SK-N-SH (cell line): ENCODE data around the gene GADL1. TPM values are rescaled to one million over a fixed set of nuclear protein-coding genes. Genes with fewer than 3 reads are reported as not detected.

ENCODE experiments used
- CTCF ChIA-PET: fragments of 300-600, 350-600 bp; formaldehyde crosslinking; extraction: SDS; loops from one replicate; lab custom pipeline; 2021; lab: Yijun Ruan, JAX
- POLR2A ChIA-PET: fragments of 350-600 bp; sonication (Branson Sonifier 250); formaldehyde crosslinking; extraction: SDS; loops from one replicate; lab custom pipeline; 2020; ENCODE audit warnings: antibody characterized with exemption, inconsistent platforms; lab: Yijun Ruan, JAX
- DNase-seq: peaks from one replicate; pipeline ENCODE4 v3.0.0; 2012
- H2AFZ ChIP-seq: fragments of 200-600 bp; sonication (generic); 2 replicates; pipeline ENCODE4 v1.8.1; 2016; ENCODE audit warnings: antibody characterized with exemption, mild to moderate bottlenecking, low read depth
- H3F3A ChIP-seq: fragments of 200-600 bp; sonication (generic); replicated peaks from 2 replicates; pipeline ENCODE3; 2016; ENCODE audit warnings: antibody characterized with exemption, mild to moderate bottlenecking; ENCODE audit not compliant: insufficient read depth
- H3K27ac ChIP-seq, 2 experiments: fragments of 200-500 bp in 1 of 2; fragments of 200-600 bp in 1 of 2; sonication (Bioruptor generic) in 1 of 2; sonication (generic), shearing (Covaris generic) in 1 of 2; 2 replicates each; pipeline versions ENCODE4 v1.5.1 to v1.6.1; 2014 to 2016; ENCODE audit warnings: low read depth in 2 of 2, inconsistent platforms in 1 of 2, low read length in 1 of 2, mild to moderate bottlenecking in 1 of 2, mixed read lengths in 1 of 2
- H3K27me3 ChIP-seq: fragments of 200-600 bp; sonication (generic), shearing (Covaris generic); 2 replicates; pipeline ENCODE4 v1.6.1; 2016; ENCODE audit warnings: mixed run types; ENCODE audit not compliant: insufficient read depth
- H3K36me3 ChIP-seq, 2 experiments: fragments of 200-500 bp in 1 of 2; fragments of 200-600 bp in 1 of 2; sonication (Bioruptor generic) in 1 of 2; sonication (generic) in 1 of 2; replicated peaks in 1 of 2; 2 replicates each; pipeline versions ENCODE3 to v1.5.1; 2014 to 2016; ENCODE audit warnings: low read length in 1 of 2, mild to moderate bottlenecking in 1 of 2; ENCODE audit not compliant: insufficient read depth in 2 of 2, control insufficient read depth in 1 of 2
- H3K4me1 ChIP-seq, 2 experiments: fragments of 200-500 bp in 1 of 2; fragments of 200-600 bp in 1 of 2; sonication (Bioruptor generic) in 1 of 2; sonication (generic), shearing (Covaris generic) in 1 of 2; 2 replicates each; pipeline versions ENCODE4 v1.5.1 to v1.6.1; 2014 to 2016; ENCODE audit warnings: low read depth in 1 of 2, low read length in 1 of 2, mixed run types in 1 of 2; ENCODE audit not compliant: insufficient read depth in 2 of 2, control insufficient read depth in 1 of 2
- H3K4me2 ChIP-seq: fragments of 200-600 bp; sonication (generic), shearing (Covaris generic); 2 replicates; pipeline ENCODE4 v1.6.1; 2017; ENCODE audit warnings: mixed run types
- H3K4me3 ChIP-seq, 2 experiments: fragments of 200-500 bp in 1 of 2; fragments of 200-600 bp in 1 of 2; sonication (Bioruptor generic) in 1 of 2; sonication (generic), shearing (Covaris generic) in 1 of 2; 2 replicates each; pipeline versions ENCODE4 v1.5.1 to v1.8.1; 2014 to 2016; ENCODE audit warnings: low read depth in 2 of 2, inconsistent platforms in 1 of 2, low read length in 1 of 2, mild to moderate bottlenecking in 1 of 2, mixed read lengths in 1 of 2, moderate library complexity in 1 of 2
- H3K79me2 ChIP-seq: fragments of 200-600 bp; sonication (generic); 2 replicates; pipeline ENCODE4 v1.8.1; 2017; ENCODE audit warnings: mild to moderate bottlenecking; ENCODE audit not compliant: insufficient read depth
- H3K9ac ChIP-seq: fragments of 200-600 bp; sonication (generic); 2 replicates; pipeline ENCODE4 v1.6.1; 2017; ENCODE audit warnings: mixed run types
- H3K9me2 ChIP-seq: fragments of 200-600 bp; sonication (generic); 2 replicates; pipeline ENCODE4 v1.6.1; 2017; ENCODE audit warnings: mixed run types
- H3K9me3 ChIP-seq: fragments of 200-600 bp; sonication (generic); 2 replicates; pipeline ENCODE4 v1.6.1; 2017; ENCODE audit warnings: mixed run types, mild to moderate bottlenecking, moderate library complexity
- H4K20me1 ChIP-seq: fragments of 200-600 bp; sonication (generic); 2 replicates; pipeline ENCODE4 v1.6.1; 2017; ENCODE audit warnings: mild to moderate bottlenecking, mixed run types; ENCODE audit not compliant: insufficient read depth
- ELF1 ChIP-seq: IDR thresholded peaks from 2 replicates; pipeline ENCODE4 v1.4.0; 2012
- EP300 ChIP-seq, 2 experiments: IDR thresholded peaks; 2 replicates each; pipeline versions ENCODE4 v1.4.0 to v1.6.1; 2012; ENCODE audit warnings: borderline replicate concordance in 1 of 2, low read depth in 1 of 2, low read length in 1 of 2
- EZH2phosphoT487 ChIP-seq: fragments of 200-600 bp; sonication (generic); IDR thresholded peaks from 2 replicates; pipeline ENCODE4 v1.6.1; 2017; ENCODE audit warnings: low read depth, mixed run types, mild to moderate bottlenecking, antibody characterized with exemption, moderate library complexity, borderline replicate concordance
- FOXJ3 ChIP-seq: sonication (generic); formaldehyde crosslinking; IDR thresholded peaks from 2 replicates; pipeline ENCODE4 v1.5.1; 2020; ENCODE audit warnings: mild to moderate bottlenecking, missing genetic modification reagents
- GATA2 ChIP-seq: sonication (generic); formaldehyde crosslinking; IDR thresholded peaks from 2 replicates; pipeline ENCODE4 v1.5.0; 2020; ENCODE audit warnings: mild to moderate bottlenecking, missing genetic modification reagents
- JUND ChIP-seq: IDR thresholded peaks from 2 replicates; pipeline ENCODE4 v1.4.0; 2012
- MEF2A ChIP-seq: IDR thresholded peaks from 2 replicates; pipeline ENCODE4 v1.4.0; 2012; ENCODE audit warnings: low read depth, borderline replicate concordance
- MXI1 ChIP-seq: IDR thresholded peaks from 2 replicates; pipeline ENCODE4 v1.6.1; 2012; ENCODE audit warnings: mild to moderate bottlenecking, low read depth, low read length, improper control_type of control experiment
- NRF1 ChIP-seq: IDR thresholded peaks from 2 replicates; pipeline ENCODE4 v1.6.1; 2012; ENCODE audit warnings: low read depth, mild to moderate bottlenecking, low read length
- POLR2AphosphoS5 ChIP-seq: IDR thresholded peaks from 2 replicates; pipeline ENCODE4 v1.6.1; 2012; ENCODE audit warnings: low read depth, low read length
- RCOR1 ChIP-seq: fragments of 150-350 bp; IDR thresholded peaks from 2 replicates; pipeline ENCODE4 v1.6.1; 2017; ENCODE audit warnings: antibody characterized with exemption, low read length
- SIN3A ChIP-seq: IDR thresholded peaks from 2 replicates; pipeline ENCODE4 v1.6.1; 2012; ENCODE audit warnings: low read depth, mild to moderate bottlenecking, low read length, moderate library complexity, borderline replicate concordance
- SMC3 ChIP-seq: IDR thresholded peaks from 2 replicates; pipeline ENCODE4 v1.6.1; 2012; ENCODE audit warnings: low read depth, low read length, improper control_type of control experiment
- TAF1 ChIP-seq: IDR thresholded peaks from 2 replicates; pipeline ENCODE4 v1.6.1; 2012; ENCODE audit warnings: low read depth, mild to moderate bottlenecking, low read length, moderate library complexity, borderline replicate concordance
- TEAD4 ChIP-seq: IDR thresholded peaks from 2 replicates; pipeline ENCODE4 v1.4.0; 2012; ENCODE audit warnings: mild to moderate bottlenecking, borderline replicate concordance; ENCODE audit not compliant: insufficient read depth
- YY1 ChIP-seq: IDR thresholded peaks from 2 replicates; pipeline ENCODE4 v1.4.0; 2012; ENCODE audit warnings: low read depth, mild to moderate bottlenecking
- WGBS: methylation state at CpG from one replicate; pipeline ENCODE4 v1.1.6; 2017; ENCODE audit warnings: low lambda C conversion rate; 5-methylcytosine and 5-hydroxymethylcytosine counted together
- polyA plus RNA-seq, 3 experiments: library from polyadenylated mRNA; depleted of rRNA; stranded (reverse); fragments of >200 nt; gene quantifications; 2 replicates each; pipeline ENCODE4 v1.2.3, GENCODE V29; 2012
- TF ChIP-seq, protein P1 (sequence below): IDR thresholded peaks from 2 replicates; pipeline ENCODE4 v1.4.0; 2012; ENCODE audit warnings: low read depth
- TF ChIP-seq, protein P2 (sequence below): fragments of 150-350 bp; IDR thresholded peaks from 2 replicates; pipeline ENCODE4 v1.6.1; 2016; ENCODE audit warnings: mild to moderate bottlenecking, low read depth, low read length
- TF ChIP-seq, protein P3 (sequence below): IDR thresholded peaks from 2 replicates; pipeline ENCODE4 v1.4.0; 2012; ENCODE audit warnings: low read depth, borderline replicate concordance
- TF ChIP-seq, protein P4 (sequence below): fragments of 200-600 bp; sonication (generic); IDR thresholded peaks from 2 replicates; pipeline ENCODE4 v1.6.1; 2017; ENCODE audit warnings: antibody characterized with exemption, mild to moderate bottlenecking, moderate library complexity
- TF ChIP-seq, protein P5 (sequence below): fragments of 150-350 bp; IDR thresholded peaks from 2 replicates; pipeline ENCODE4 v1.6.1; 2017; ENCODE audit warnings: antibody characterized with exemption, low read length, low read depth, borderline replicate concordance
- TF ChIP-seq, protein P6 (sequence below): IDR thresholded peaks from 2 replicates; pipeline ENCODE4; 2012

Gene GADL1
- polyA plus RNA-seq, 1 of the 3 experiments (the other 2 are of a cell fraction) = not detected

DNA sequence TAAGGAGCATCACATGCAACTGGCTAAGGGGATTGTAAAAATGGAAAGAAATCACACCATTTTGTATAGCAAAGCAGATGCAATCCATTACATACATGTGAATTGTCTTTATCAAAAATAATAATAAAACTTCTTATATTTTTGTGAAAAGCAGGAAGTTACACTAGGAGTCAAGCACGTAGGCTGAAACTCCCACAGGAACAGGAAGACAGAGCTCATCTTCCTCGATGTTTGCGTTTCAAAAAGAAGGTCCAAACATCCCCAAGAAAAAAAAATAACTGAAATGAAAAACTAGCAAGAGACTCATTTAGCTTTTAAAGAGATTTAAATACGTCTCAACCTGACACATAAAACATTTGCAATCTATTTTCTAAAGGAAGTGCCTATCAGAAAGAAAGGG, 181.5 kb downstream of the GADL1 start:
- no peak for DNase-seq
- Histone ChIP-seq H4K20me1 (no peaks in the 10 kb centered on the region), H3K4me2 (no peak overlapping the region), H2AFZ (no peak overlapping the region), H3K27me3 (no peaks in the 10 kb centered on the region), H3K27ac (no peak overlapping the region), H3K4me3 (no peak overlapping the region), H3K4me1 (no peaks in the 10 kb centered on the region), H3K9me3 (no peaks in the 10 kb centered on the region), H3F3A (no peaks in the 10 kb centered on the region), H3K79me2 (no peaks in the 10 kb centered on the region), H3K9me2 (no peaks in the 10 kb centered on the region), H3K36me3 (no peaks in the 10 kb centered on the region), H3K9ac (no peak overlapping the region)
- TF ChIP-seq, protein P1, sequence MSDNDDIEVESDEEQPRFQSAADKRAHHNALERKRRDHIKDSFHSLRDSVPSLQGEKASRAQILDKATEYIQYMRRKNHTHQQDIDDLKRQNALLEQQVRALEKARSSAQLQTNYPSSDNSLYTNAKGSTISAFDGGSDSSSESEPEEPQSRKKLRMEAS = no peak
- TF ChIP-seq EP300 (IDR thresholded peaks at IDR 0.05; ENCODE audit: borderline replicate concordance in 1 of 2, low read depth in 1 of 2, low read length in 1 of 2) (no peak), EZH2phosphoT487 (no peak), MEF2A (no peak), RCOR1 (no peak), NRF1 (no peak), ELF1 (no peak), MXI1 (no peak), GATA2 (CRISPR knock-in tag) (no peak), TEAD4 (no peak), JUND (no peak)
- TF ChIP-seq, protein P2, sequence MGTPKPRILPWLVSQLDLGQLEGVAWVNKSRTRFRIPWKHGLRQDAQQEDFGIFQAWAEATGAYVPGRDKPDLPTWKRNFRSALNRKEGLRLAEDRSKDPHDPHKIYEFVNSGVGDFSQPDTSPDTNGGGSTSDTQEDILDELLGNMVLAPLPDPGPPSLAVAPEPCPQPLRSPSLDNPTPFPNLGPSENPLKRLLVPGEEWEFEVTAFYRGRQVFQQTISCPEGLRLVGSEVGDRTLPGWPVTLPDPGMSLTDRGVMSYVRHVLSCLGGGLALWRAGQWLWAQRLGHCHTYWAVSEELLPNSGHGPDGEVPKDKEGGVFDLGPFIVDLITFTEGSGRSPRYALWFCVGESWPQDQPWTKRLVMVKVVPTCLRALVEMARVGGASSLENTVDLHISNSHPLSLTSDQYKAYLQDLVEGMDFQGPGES = no peak
- TF ChIP-seq, protein P3, sequence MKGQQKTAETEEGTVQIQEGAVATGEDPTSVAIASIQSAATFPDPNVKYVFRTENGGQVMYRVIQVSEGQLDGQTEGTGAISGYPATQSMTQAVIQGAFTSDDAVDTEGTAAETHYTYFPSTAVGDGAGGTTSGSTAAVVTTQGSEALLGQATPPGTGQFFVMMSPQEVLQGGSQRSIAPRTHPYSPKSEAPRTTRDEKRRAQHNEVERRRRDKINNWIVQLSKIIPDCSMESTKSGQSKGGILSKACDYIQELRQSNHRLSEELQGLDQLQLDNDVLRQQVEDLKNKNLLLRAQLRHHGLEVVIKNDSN = no peak
- ChIA-PET CTCF (interaction anchor here (0.6 to 0.9 kb wide), 2 partner anchors 20 to 122 kb away, joined by 3 read pairs; no protein-coding TSS in a partner anchor), POLR2A (no interaction called here)
- 96% methylated on average over 4 of the region's 4 CpGs for WGBS

DNA sequence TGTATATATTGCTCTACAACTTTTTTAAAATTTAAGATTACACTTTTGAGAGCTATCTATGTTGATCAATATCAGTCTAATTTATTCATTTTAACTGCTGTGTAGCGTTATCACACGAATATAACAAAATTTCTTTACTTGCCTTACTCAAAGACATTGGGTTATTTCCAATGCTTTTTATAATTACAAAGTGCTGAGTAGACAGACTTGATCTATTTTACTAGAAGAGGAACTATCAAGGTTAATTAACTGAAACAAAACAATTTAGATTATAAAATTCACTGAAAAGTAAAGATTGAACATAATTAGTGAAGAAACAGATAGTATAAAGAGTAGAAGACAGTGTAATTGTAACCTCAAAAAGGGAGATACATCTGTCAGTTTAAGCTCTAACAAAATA, 182.6 kb downstream of the GADL1 start:
- no peaks in the 10 kb centered on the region for H3K4me1 ChIP-seq
- CTCF ChIA-PET = interaction anchor here (1.0 to 1.1 kb wide), 2 partner anchors 11 to 18 kb away, joined by 3 read pairs; no protein-coding TSS in a partner anchor
- no peak for TF ChIP-seq SMC3
- TF ChIP-seq RCOR1 = no peak
- TF ChIP-seq FOXJ3 = no peak
- TF ChIP-seq, protein P4, sequence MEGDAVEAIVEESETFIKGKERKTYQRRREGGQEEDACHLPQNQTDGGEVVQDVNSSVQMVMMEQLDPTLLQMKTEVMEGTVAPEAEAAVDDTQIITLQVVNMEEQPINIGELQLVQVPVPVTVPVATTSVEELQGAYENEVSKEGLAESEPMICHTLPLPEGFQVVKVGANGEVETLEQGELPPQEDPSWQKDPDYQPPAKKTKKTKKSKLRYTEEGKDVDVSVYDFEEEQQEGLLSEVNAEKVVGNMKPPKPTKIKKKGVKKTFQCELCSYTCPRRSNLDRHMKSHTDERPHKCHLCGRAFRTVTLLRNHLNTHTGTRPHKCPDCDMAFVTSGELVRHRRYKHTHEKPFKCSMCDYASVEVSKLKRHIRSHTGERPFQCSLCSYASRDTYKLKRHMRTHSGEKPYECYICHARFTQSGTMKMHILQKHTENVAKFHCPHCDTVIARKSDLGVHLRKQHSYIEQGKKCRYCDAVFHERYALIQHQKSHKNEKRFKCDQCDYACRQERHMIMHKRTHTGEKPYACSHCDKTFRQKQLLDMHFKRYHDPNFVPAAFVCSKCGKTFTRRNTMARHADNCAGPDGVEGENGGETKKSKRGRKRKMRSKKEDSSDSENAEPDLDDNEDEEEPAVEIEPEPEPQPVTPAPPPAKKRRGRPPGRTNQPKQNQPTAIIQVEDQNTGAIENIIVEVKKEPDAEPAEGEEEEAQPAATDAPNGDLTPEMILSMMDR = no peak
- TF ChIP-seq, protein P5, sequence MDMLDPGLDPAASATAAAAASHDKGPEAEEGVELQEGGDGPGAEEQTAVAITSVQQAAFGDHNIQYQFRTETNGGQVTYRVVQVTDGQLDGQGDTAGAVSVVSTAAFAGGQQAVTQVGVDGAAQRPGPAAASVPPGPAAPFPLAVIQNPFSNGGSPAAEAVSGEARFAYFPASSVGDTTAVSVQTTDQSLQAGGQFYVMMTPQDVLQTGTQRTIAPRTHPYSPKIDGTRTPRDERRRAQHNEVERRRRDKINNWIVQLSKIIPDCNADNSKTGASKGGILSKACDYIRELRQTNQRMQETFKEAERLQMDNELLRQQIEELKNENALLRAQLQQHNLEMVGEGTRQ = no peak
- TF ChIP-seq SIN3A = no peak
- no peak for TF ChIP-seq POLR2AphosphoS5
- no peak for TF ChIP-seq TAF1
- TF ChIP-seq, protein P2 = no peak
- TF ChIP-seq ELF1 = no peak
- TF ChIP-seq EP300 (IDR thresholded peaks at IDR 0.05; ENCODE audit: borderline replicate concordance in 1 of 2, low read depth in 1 of 2, low read length in 1 of 2) = no peak
- TF ChIP-seq, protein P6, sequence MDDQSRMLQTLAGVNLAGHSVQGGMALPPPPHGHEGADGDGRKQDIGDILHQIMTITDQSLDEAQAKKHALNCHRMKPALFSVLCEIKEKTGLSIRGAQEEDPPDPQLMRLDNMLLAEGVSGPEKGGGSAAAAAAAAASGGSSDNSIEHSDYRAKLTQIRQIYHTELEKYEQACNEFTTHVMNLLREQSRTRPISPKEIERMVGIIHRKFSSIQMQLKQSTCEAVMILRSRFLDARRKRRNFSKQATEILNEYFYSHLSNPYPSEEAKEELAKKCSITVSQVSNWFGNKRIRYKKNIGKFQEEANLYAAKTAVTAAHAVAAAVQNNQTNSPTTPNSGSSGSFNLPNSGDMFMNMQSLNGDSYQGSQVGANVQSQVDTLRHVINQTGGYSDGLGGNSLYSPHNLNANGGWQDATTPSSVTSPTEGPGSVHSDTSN = no peak
- no peak for TF ChIP-seq MXI1
- no peak for TF ChIP-seq YY1

More for the DNA sequence above, 182.6 kb downstream of the GADL1 start:
- Histone ChIP-seq H4K20me1 (no peaks in the 10 kb centered on the region), H3F3A (no peaks in the 10 kb centered on the region), H3K27me3 (no peaks in the 10 kb centered on the region), H2AFZ (no peak overlapping the region), H3K79me2 (no peaks in the 10 kb centered on the region), H3K27ac (no peak overlapping the region), H3K9me2 (no peaks in the 10 kb centered on the region), H3K4me3 (no peak overlapping the region), H3K36me3 (no peaks in the 10 kb centered on the region), H3K4me2 (no peak overlapping the region), H3K9me3 (no peaks in the 10 kb centered on the region), H3K9ac (no peak overlapping the region)
- WGBS = 89% methylated on average over 2 of the region's 2 CpGs
- no peak for DNase-seq
- POLR2A ChIA-PET = no interaction called here
